Hematopoietic multipotent progenitor cell treated with erythropoietin and hydrocortisone succinate and interleukin-3 and kit ligand, for 15 days (in vitro differentiated cells): Measurements from ENCODE around the gene NHS.

ENCODE experiments used
- DNase-seq: peaks from one replicate; pipeline ENCODE4 v3.0.0-alpha.2; 2015; ENCODE audit warnings: low spot score

The NHS gene

GRCh38 chrX:17374619-17375366 is at the start of gene NHS:
Gene NHS, plus strand, starts transcription at chrX:17375200. Its CDS starts 558 bp downstream, at chrX:17375758.
- DNase-seq: no peak

DNA sequence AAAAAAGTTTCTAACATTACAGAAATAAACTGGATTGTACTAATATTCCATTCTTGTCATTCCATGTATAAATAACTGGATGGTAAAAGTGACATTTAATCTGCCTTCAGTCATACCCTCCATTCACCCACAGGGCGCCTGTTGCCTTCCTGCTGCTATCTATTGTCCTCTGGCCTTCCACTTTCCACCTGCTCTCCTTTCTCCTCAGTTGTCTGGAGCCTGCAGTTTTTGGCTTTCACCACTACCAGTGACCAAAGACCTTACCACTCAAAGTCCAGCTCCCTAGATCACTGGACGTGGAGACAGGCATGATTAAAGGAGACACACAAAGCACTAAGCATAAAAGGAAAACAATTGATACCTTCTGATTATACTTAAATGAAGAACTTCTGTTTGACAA is 46.2 kb upstream of the NHS start:
- DNase-seq: no peak

- DNase-seq: no peak
These were observed 38.6 kb upstream of the NHS start for GRCh38 chrX:17336377-17336776.

GRCh38 chrX:17355976-17356375 is 19.0 kb upstream of the NHS start:
- DNase-seq: no peak

DNA sequence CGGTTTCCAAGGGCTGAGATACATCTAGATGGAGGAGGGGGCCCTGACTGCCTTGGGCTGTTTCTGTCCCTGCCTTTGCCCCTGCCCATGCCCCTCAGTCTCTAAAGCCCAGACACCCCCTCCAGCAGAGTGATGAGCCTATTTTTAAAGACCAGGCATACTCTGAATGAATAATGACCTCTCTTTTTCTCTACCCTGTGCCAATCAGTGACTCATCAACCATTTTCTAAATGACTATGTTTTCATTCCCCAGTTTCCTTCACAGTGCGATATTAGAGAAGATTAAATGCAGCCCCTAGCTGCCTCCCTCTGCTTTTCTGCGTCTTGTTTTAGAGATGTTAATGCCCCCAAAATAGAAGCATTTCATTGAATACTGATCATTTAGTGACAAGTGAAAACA is 15.5 kb upstream of the NHS start:
- DNase-seq: no peak

- peak; percentile 2 for DNase-seq
These were observed 13.4 kb upstream of the NHS start for GRCh38 chrX:17361620-17362019.

- no peak for DNase-seq
These were observed 7.0 kb upstream of the NHS start for GRCh38 chrX:17368002-17368401.

GRCh38 chrX:17369309-17369708 is 5.7 kb upstream of the NHS start:
- no peak for DNase-seq

- no peak for DNase-seq
These were observed 4.8 kb upstream of the NHS start for GRCh38 chrX:17370191-17370590.

GRCh38 chrX:17372052-17372451 is 2.9 kb upstream of the NHS start:
- no peak for DNase-seq

- no peak for DNase-seq
These were observed 1.7 kb upstream of the NHS start for GRCh38 chrX:17373337-17373736.

DNA sequence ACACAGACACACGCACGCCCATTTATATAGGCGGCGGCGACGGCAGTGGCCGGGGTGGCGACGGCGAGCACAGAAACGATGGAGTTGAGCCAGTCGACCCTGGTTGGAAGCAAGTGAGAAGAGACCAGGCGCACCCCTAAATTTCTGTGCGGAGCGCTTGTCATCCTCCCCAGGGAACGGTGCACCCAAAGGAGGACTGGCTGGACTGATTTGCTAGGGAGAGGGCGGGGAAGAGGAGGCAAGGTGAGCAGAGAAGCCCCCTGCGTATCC is 302 bp downstream of the NHS start:
- no peak for DNase-seq

DNA sequence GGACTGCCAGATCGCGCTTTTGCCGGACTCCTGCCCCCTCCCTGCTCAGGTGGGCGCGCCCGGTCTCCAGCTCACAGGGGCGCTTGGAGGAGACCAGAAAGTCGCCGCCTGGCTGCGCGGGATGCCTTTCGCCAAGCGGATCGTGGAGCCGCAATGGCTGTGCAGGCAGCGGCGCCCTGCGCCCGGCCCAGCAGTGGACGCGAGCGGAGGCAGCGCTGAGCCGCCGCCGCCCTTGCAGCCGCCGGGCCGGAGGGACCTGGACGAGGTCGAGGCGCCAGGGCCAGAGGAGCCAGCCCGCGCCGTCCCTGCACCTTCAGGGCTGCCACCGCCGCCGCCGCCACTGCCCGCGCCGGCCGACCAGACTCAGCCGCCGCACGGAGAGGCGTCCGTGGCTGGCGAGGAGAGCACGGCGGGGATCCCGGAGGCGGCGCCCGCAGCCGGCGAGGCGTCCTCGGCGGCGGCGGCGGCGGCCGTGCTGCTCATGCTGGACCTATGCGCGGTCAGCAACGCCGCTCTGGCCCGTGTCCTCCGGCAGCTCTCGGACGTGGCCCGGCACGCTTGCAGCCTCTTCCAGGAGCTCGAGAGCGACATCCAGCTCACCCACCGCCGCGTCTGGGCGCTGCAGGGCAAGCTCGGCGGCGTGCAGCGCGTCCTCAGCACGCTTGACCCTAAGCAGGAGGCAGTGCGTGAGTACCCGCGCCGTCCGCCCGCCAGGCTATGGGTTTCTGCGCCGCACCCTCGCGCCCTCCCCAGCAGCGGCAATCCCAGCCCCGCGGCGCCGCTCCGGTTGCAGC is 834 bp downstream of the NHS start:
- no peak for DNase-seq

DNA sequence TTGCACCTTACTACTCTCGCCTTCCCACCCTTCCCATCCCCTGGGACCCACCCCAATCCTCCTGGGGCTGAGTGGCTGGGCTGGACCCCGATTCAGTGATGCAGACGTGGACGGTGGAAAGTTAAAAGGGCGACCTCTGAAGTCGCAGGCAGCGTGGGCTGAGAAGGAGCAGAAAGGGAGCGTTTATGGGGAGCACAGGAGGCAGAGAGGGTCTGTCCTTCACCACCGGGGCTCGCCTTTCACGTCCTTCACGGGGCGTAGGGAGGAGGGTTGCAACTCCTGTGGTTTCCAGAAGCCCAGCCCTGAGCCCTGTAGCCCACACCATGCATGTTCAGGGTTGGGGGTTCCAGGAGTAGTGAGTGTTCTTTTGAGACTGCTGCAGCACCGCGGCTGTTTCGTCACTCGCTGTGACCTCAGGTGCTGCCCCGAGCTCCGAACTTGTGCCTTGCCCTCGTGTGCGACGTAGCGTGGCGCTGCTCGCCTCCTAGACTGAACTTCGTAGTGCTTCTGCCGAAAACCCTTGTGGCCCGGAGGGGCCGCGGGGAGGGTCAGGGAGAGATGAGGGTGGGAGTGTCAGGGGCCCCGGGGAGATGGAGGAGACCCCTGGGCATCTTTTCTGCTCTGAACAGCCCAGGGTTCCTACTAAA is 1.6 kb downstream of the NHS start:
- DNase-seq: no peak

- no peak for DNase-seq
These were observed 2.2 kb downstream of the NHS start for GRCh38 chrX:17377091-17377717.

- DNase-seq: no peak
These were observed 2.8 kb downstream of the NHS start for GRCh38 chrX:17377795-17378194.

- no peak for DNase-seq
These were observed 5.2 kb downstream of the NHS start for GRCh38 chrX:17380221-17380620.

GRCh38 chrX:17390419-17390850 is 15.4 kb downstream of the NHS start:
- no peak for DNase-seq

DNA sequence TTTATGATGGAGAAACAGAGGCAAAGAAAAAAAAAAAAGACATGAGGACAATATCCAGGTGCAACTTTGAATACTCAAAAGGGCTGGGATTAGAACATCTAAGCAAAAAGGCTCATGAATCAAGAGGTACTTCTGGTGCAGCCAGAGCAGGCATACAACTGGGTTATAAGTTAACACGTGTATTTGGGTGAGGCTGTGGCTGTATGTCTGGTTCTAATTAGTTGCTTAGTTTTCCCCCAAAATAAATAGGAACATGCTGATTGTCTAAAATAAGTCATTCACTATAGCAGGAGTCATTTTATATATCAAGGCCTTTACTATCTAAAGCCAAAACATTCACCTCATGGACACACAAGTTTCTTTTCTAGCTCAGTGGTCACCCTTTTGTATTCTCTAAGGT is 20.2 kb downstream of the NHS start:
- DNase-seq: no peak

DNA sequence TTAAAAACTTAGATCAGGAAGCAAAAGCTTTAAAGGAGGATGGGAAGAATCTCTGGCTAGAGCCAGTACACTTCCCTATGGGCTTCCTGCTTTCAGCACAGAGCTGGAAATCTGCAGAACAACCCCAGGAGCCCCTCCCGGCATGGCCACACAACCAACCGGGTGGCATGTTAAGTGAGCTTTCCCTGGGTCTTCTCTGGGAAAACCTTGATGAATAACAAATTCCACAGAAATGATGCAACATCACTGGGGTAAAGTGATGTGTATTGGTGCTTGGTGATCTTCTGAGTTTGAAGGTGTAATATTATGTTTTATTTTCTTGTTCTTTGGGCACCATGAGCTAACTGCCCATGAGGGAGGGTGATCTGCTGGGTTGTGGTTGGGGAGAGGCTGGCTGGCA is 22.1 kb downstream of the NHS start:
- DNase-seq: no peak

DNA sequence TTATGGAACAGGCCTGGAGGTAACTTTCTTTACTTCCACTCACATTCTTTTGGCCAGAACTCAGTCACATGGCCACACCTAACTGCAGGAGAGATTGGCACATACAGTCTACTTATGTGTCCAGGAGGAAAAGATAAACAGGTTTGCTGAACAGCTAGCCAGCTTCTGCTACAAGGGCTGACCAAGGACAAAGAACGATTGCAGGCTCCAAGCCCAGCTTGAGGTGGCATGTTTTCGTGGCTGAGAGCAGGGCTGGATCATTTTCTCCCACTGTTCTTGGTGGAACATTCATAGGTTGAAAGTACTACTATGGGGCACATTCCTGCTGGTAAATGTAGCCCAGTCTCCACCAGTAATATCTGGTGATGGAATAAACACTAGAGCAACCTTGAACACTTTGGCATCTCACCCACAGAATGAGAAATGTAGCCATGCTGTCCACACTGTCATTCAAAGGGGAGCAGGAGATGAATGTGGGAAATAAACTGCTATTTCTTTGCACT is 28.2 kb downstream of the NHS start:
- DNase-seq: no peak

DNA sequence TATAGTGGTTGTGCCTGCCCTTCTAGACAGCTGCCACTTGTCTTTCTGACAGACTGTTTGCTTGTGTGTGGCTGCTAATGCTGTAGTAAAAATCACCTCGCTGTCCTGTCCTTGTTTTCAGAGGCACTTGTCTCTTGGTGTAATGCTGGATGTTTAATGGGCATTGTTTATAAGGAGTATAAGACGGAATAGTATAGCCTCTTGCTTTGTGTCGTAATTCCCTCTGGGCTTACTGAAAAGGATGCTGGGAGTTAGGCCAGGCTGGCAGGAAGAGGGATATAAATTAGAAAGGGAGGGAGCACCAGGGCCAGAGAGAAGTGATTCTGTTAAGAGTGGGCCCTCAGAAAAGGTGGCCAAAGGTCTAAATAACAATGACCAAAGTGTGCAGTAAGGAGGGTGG is 29.0 kb downstream of the NHS start:
- DNase-seq: no peak
